ENCODE results near the gene LCE3D. TPM values are rescaled to one million over a fixed set of nuclear protein-coding genes. Genes with fewer than 3 reads are reported as not detected.

Gene LCE3D
- total RNA-seq, 4 donors from 2014 or later, result not detected

- Histone ChIP-seq H3K27me3 (no peaks in the 10 kb centered on the region), H3K9me3 (no peaks in the 10 kb centered on the region), H3K27ac (no peak overlapping the region), H3K4me1 (no peaks in the 10 kb centered on the region), H3K4me3 (no peak overlapping the region), H3K36me3 (no peaks in the 10 kb centered on the region)
- TF ChIP-seq CTCF (IDR thresholded peaks at IDR 0.05) (no peak), EP300 (IDR thresholded peaks at IDR 0.05; ENCODE audit: low read depth) (no peak), POLR2A (IDR thresholded peaks at IDR 0.05) (no peak), POLR2AphosphoS5 (IDR thresholded peaks at IDR 0.05) (no peak)
- WGBS, 2 donors (ENCODE audit: low coverage in 1 of 2), result 60 to 72% methylated on average over 2 of the region's 2 CpGs
- no peak for DNase-seq
- intact Hi-C loops (cut with DNase I; ENCODE audit: low total_unique reads) (no loop called here), in situ Hi-C loops (cut with MboI; ENCODE audit: low pct_ligation_motif_present in 1 of 4, low pct_unique_long_range_greater_than_20kb in 1 of 4, low sequenced_read_pairs in 3 of 4) (no loop called here)
These were observed 40.4 kb downstream of the LCE3D start for GRCh38 chr1:152539901-152540300.

- TF ChIP-seq EP300 (IDR thresholded peaks at IDR 0.05; ENCODE audit: low read depth) (no peak), POLR2AphosphoS5 (IDR thresholded peaks at IDR 0.05) (no peak), CTCF (IDR thresholded peaks at IDR 0.05) (no peak), POLR2A (IDR thresholded peaks at IDR 0.05) (no peak)
- intact Hi-C loops (cut with DNase I; ENCODE audit: low total_unique reads), result no loop called here
- H3K4me3 ChIP-seq, result no peak overlapping the region
- H3K36me3 ChIP-seq, result no peaks in the 10 kb centered on the region
- in situ Hi-C loops (cut with MboI; ENCODE audit: low pct_ligation_motif_present in 1 of 4, low pct_unique_long_range_greater_than_20kb in 1 of 4, low sequenced_read_pairs in 3 of 4), result no loop called here
- peaks cover 2% of the 10 kb centered on the region for H3K27me3 ChIP-seq
- no peak for DNase-seq
- no peaks in the 10 kb centered on the region for H3K9me3 ChIP-seq
- H3K4me1 ChIP-seq, result no peaks in the 10 kb centered on the region
- 0 to 52% methylated on average over 1 to 4 of the region's 4 CpGs for WGBS, 2 donors (ENCODE audit: low coverage in 1 of 2)
- H3K27ac ChIP-seq, result no peak overlapping the region
These were observed 42.8 kb downstream of the LCE3D start for GRCh38 chr1:152537496-152537895.

GRCh38 chr1:152535774-152536173, 44.5 kb downstream of the LCE3D start:
- Histone ChIP-seq H3K36me3 (no peaks in the 10 kb centered on the region), H3K4me1 (no peaks in the 10 kb centered on the region), H3K9me3 (no peaks in the 10 kb centered on the region), H3K27me3 (peaks cover 2% of the 10 kb centered on the region), H3K4me3 (no peak overlapping the region), H3K27ac (no peak overlapping the region)
- TF ChIP-seq CTCF (IDR thresholded peaks at IDR 0.05) (no peak), POLR2A (IDR thresholded peaks at IDR 0.05) (no peak), EP300 (IDR thresholded peaks at IDR 0.05; ENCODE audit: low read depth) (no peak), POLR2AphosphoS5 (IDR thresholded peaks at IDR 0.05) (no peak)
- DNase-seq, result no peak
- 69 to 80% methylated on average over 3 of the region's 3 CpGs for WGBS, 2 donors (ENCODE audit: low coverage in 1 of 2)
- intact Hi-C loops (cut with DNase I; ENCODE audit: low total_unique reads), result no loop called here
- in situ Hi-C loops (cut with MboI; ENCODE audit: low pct_ligation_motif_present in 1 of 4, low pct_unique_long_range_greater_than_20kb in 1 of 4, low sequenced_read_pairs in 3 of 4), result no loop called here

- 21 to 25% methylated on average over 6 to 7 of the region's 7 CpGs for WGBS, 2 donors (ENCODE audit: low coverage in 1 of 2)
- intact Hi-C loops (cut with DNase I; ENCODE audit: low total_unique reads), result no loop called here
These were observed 46.9 kb downstream of the LCE3D start for GRCh38 chr1:152533327-152533938.

More at GRCh38 chr1:152533327-152533938, 46.9 kb downstream of the LCE3D start:
- no peak overlapping the region for H3K4me3 ChIP-seq
- peaks cover 2% of the 10 kb centered on the region for H3K27me3 ChIP-seq
- peak; percentile 56 for DNase-seq
- H3K27ac ChIP-seq, result no peak overlapping the region
- TF ChIP-seq POLR2AphosphoS5 (IDR thresholded peaks at IDR 0.05) (no peak), CTCF (IDR thresholded peaks at IDR 0.05) (peak; percentile 51 to 68 (median 60)), POLR2A (IDR thresholded peaks at IDR 0.05) (no peak), EP300 (IDR thresholded peaks at IDR 0.05; ENCODE audit: low read depth) (no peak)
- H3K4me1 ChIP-seq, result no peaks in the 10 kb centered on the region
- H3K36me3 ChIP-seq, result no peaks in the 10 kb centered on the region
- no peaks in the 10 kb centered on the region for H3K9me3 ChIP-seq
- in situ Hi-C loops (cut with MboI; ENCODE audit: low pct_ligation_motif_present in 1 of 4, low pct_unique_long_range_greater_than_20kb in 1 of 4, low sequenced_read_pairs in 3 of 4), result no loop called here

Small RNAs within 50 kb of the gene (small RNA-seq; reads per million reads assigned to genes)
- 0 reads per million in 4 donors for gene LCE3A
- 0 reads per million in 4 donors for gene LCE3B

Other genes with a start within 250 kb of the LCE3D start
- gene FLG2, start 220.5 kb downstream of the LCE3D start, total RNA-seq, result not detected
- not detected for gene CRNN, start 166.3 kb downstream of the LCE3D start, total RNA-seq
- gene LCE5A, start 69.7 kb downstream of the LCE3D start, total RNA-seq, result not detected
- gene CRCT1, start 66.0 kb downstream of the LCE3D start, total RNA-seq, result not detected
- not detected for gene LCE3E, start 13.7 kb downstream of the LCE3D start, total RNA-seq
- not detected for gene LCE3C, start 19.7 kb upstream of the LCE3D start, total RNA-seq
- not detected for gene LCE3B, start 33.3 kb upstream of the LCE3D start, total RNA-seq
- not detected for gene LCE3A, start 42.6 kb upstream of the LCE3D start, total RNA-seq
- gene LCE2D, start 82.9 kb upstream of the LCE3D start, total RNA-seq, result not detected
- not detected for gene LCE2C, start 94.8 kb upstream of the LCE3D start, total RNA-seq
- not detected for gene LCE2B, start 105.6 kb upstream of the LCE3D start, total RNA-seq
- gene LCE2A, start 117.8 kb upstream of the LCE3D start, total RNA-seq, result not detected
- not detected for gene LCE4A, start 127.6 kb upstream of the LCE3D start, total RNA-seq
- gene KPRP, start 177.5 kb upstream of the LCE3D start, total RNA-seq, result not detected
- not detected for gene LCE1F, start 194.6 kb upstream of the LCE3D start, total RNA-seq
- not detected for gene LCE1E, start 205.7 kb upstream of the LCE3D start, total RNA-seq
- gene LCE1D, start 216.2 kb upstream of the LCE3D start, total RNA-seq, result not detected
- not detected for gene LCE1C, start 226.1 kb upstream of the LCE3D start, total RNA-seq
- not detected for gene LCE1B, start 231.5 kb upstream of the LCE3D start, total RNA-seq
- gene LCE1A, start 247.0 kb upstream of the LCE3D start, total RNA-seq, result not detected

All from transverse colon (tissue), 4 donors.